K562 (cell line): Measurements from ENCODE around the gene NAT14. TPM values are rescaled to one million over a fixed set of nuclear protein-coding genes. Genes with fewer than 3 reads are reported as not detected.

Source experiments
- ATF1 ChIP-seq, 2 experiments: fragments of 450-650 bp in 1 of 2; IDR thresholded peaks; 2 replicates each; pipeline ENCODE4 v1.6.1; 2016; ENCODE audit warnings: missing compliant biosample characterization in 1 of 2, missing genetic modification characterization in 1 of 2
- CC2D1A ChIP-seq: fragments of 450-650 bp; IDR thresholded peaks from 2 replicates; pipeline ENCODE4 v1.6.1; 2017; ENCODE audit warnings: mild to moderate bottlenecking
- CCNT2 ChIP-seq: IDR thresholded peaks from 2 replicates; pipeline ENCODE4 v1.6.1; 2011; ENCODE audit warnings: borderline replicate concordance, low read depth, mild to moderate bottlenecking, moderate library complexity, mixed read lengths, low read length; ENCODE audit not compliant: insufficient read length; ENCODE audit errors: extremely low read depth
- CTCFL ChIP-seq: IDR thresholded peaks from 2 replicates; pipeline ENCODE4 v1.6.1; 2011; ENCODE audit warnings: borderline replicate concordance, low read depth, mild to moderate bottlenecking, moderate library complexity, low read length; ENCODE audit not compliant: insufficient read depth, poor library complexity, severe bottlenecking
- FOXK1 ChIP-seq: sonication (generic); formaldehyde crosslinking; IDR thresholded peaks from 2 replicates; pipeline ENCODE4 v1.8.0; 2022; ENCODE audit warnings: missing genetic modification reagents, mild to moderate bottlenecking, borderline replicate concordance
- GATAD2B ChIP-seq: fragments of 450-650 bp; IDR thresholded peaks from 2 replicates; pipeline ENCODE4 v1.6.1; 2017; ENCODE audit warnings: mild to moderate bottlenecking, borderline replicate concordance
- MNT ChIP-seq, 2 experiments: fragments of 450-650 bp; conservative IDR thresholded peaks; 2 replicates each; pipeline ENCODE4 v1.6.1; 2017; ENCODE audit warnings: mild to moderate bottlenecking in 2 of 2, moderate library complexity in 2 of 2
- NCOA2 ChIP-seq, 2 experiments: fragments of 450-650 bp; IDR thresholded peaks; 2 replicates each; pipeline ENCODE4 v1.6.1; 2018; ENCODE audit warnings: mild to moderate bottlenecking in 2 of 2, moderate library complexity in 1 of 2; ENCODE audit not compliant: partially characterized antibody in 2 of 2
- NFE2L1 ChIP-seq: fragments of 450-650 bp; IDR thresholded peaks from 2 replicates; pipeline ENCODE4 v1.6.1; 2016; ENCODE audit warnings: missing genetic modification characterization, low read depth, mild to moderate bottlenecking, missing compliant biosample characterization, moderate library complexity, borderline replicate concordance
- PHF21A ChIP-seq: fragments of 450-650 bp; IDR thresholded peaks from 2 replicates; pipeline ENCODE4 v1.6.1; 2017; ENCODE audit warnings: low read depth, borderline replicate concordance
- SLC30A9 ChIP-seq: fragments of 250-450 bp; sonication (Bioruptor Pico); IDR thresholded peaks from 2 replicates; pipeline ENCODE4 v1.8.0; 2022; ENCODE audit warnings: mild to moderate bottlenecking, moderate library complexity
- TEAD2 ChIP-seq: fragments of 450-650 bp; IDR thresholded peaks from 2 replicates; pipeline ENCODE4 v1.6.1; 2016; ENCODE audit warnings: missing genetic modification characterization, control low read depth, missing compliant biosample characterization
- THRB ChIP-seq: fragments of 450-650 bp; formaldehyde crosslinking; conservative IDR thresholded peaks from 2 replicates; pipeline ENCODE4 v1.4.0; 2022; ENCODE audit warnings: mild to moderate bottlenecking, missing genetic modification characterization
- XRCC5 ChIP-seq: fragments of 200-400 bp; formaldehyde crosslinking; IDR thresholded peaks from 2 replicates; pipeline ENCODE4 v1.6.1; 2017; ENCODE audit warnings: low read depth, mild to moderate bottlenecking, low read length
- ZHX1 ChIP-seq: fragments of 150-350 bp; conservative IDR thresholded peaks from 2 replicates; pipeline ENCODE4 v1.6.1; 2014; ENCODE audit warnings: low read length
- ZNF699 ChIP-seq: fragments of 250-450 bp; sonication (Bioruptor Pico); IDR thresholded peaks from 2 replicates; pipeline ENCODE4 v1.8.0; 2021; ENCODE audit warnings: mild to moderate bottlenecking, moderate library complexity; ENCODE audit not compliant: insufficient replicate concordance
- ZNF780A ChIP-seq: fragments of 250-450 bp; sonication (Bioruptor Pico); IDR thresholded peaks from 2 replicates; pipeline ENCODE4 v1.5.0; 2021; ENCODE audit warnings: mild to moderate bottlenecking
- polyA plus RNA-seq, 8 experiments: library from polyadenylated mRNA; depleted of rRNA in 4 of 8; stranded (reverse) in 5 of 8; unstranded in 3 of 8; fragments of >200 nt; fragmentation: Nextera tagmentation in 2 of 8; fragmentation: Illumina TruSeq in 1 of 8; extraction: Ambion mirVana in 2 of 8; extraction: Trizol in 1 of 8; gene quantifications; 2 replicates each; pipeline versions ENCODE4 v1.2.1 to v1.2.3, GENCODE V29; 2011 to 2014; ENCODE audit warnings: inconsistent platforms in 1 of 8, missing spikeins in 1 of 8
- total RNA-seq, 7 experiments: library from RNA; depleted of rRNA in 6 of 7; stranded (reverse); fragments of >200 nt in 6 of 7; fragmentation: Illumina TruSeq in 2 of 7; extraction: Trizol in 2 of 7; gene quantifications; 2 replicates each; pipeline versions ENCODE4 v1.2.1 to v1.2.3, GENCODE V29; 2011 to 2021; ENCODE audit warnings: low replicate concordance in 1 of 7

The NAT14 gene
- total and polyA plus RNA-seq, 9 of the 15 experiments (the other 6 are each of a cell fraction or from before 2014, with no cell fraction given): 2.4 to 77.0 (median 26.7) TPM

DNA sequence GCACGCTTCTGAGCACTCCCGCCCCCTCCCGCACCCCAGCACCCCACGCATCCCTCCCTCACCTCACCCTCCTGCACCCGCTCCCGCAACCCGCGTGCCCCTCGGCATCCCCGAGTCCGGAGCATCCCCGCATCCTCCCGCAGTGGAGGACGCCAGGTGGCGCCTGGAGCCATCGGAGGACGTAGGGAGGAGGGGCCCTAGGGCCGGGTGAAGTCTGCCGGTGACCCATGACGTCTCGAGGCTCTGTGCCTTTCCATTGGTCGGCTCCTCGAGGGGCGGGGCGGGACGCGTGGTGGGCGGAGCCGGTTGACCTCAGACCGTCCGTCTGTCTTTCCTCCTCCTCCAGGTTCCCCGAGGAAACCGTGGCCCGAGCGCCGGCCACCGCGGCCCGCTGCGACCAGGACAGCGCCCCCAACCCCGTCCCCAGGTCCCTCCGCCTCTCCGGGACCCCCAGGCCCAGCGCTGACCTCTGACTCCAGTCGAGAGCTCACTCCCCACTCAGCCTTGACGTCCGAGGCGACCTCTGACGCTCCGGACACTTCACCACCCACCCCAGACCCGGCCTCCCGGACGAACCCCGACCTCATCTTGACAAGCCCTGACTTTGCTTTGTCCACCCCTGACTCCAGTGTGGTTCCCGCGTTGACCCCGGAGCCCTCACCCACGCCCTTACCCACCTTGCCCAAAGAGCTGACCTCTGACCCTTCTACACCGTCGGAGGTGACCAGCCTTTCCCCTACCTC is 32.1 kb downstream of the NAT14 start (continued):
- TF ChIP-seq MNT (conservative IDR thresholded peaks at IDR 0.05) (peak in 1 of 2 experiments; percentile 49; a peak in 2 of 4 replicates), THRB (no peak), NCOA2 (IDR thresholded peaks at IDR 0.05; ENCODE audit: partially characterized antibody in 2 of 2) (no peak), TEAD2 (tag) (no peak), ZHX1 (no peak; the same call in 1 of the 2 replicates), FOXK1 (CRISPR knock-in tag) (no peak), SLC30A9 (CRISPR knock-in tag) (no peak), XRCC5 (no peak), ZNF699 (CRISPR knock-in tag) (no peak), NFE2L1 (tag) (no peak), ZNF780A (CRISPR knock-in tag) (no peak), CTCFL (peak; percentile 77), PHF21A (no peak), GATAD2B (no peak), ATF1 (CRISPR knock-in tag; IDR thresholded peaks at IDR 0.05) (peak; percentile 47; the same call in 1 of the 2 replicates), ATF1 (tag; IDR thresholded peaks at IDR 0.05) (peak; percentile 98), CCNT2 (peak; percentile 47), CC2D1A (peak; percentile 89)
